Measurements from ENCODE around the gene ZBTB20. TPM values are rescaled to one million over a fixed set of nuclear protein-coding genes. Genes with fewer than 3 reads are reported as not detected.

The ZBTB20 gene
- total RNA-seq, 2 donors from 2014 or later: 5.7 to 17.7 TPM

DNA sequence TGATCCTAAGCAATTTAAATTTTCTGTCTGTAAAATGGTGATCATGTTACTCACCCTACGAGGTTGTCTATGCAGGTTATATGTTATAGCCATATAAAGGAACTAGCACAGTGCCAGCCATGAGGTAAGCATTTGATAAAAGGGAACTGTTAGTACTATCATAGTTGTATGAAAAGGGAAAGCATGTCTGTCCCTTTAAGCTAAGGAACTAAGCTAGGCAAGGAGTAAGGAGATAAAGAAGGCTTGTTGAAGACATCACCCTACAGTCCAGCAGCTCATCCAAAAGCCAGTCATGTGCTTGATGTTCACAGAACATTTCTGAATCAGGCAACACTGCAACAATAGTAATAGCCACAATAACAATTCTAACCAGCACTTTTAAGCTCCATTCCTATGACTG is 243.9 kb downstream of the ZBTB20 start:
- Mint-ChIP-seq H3K9me3 (no peaks in the 10 kb centered on the region), H3K27me3 (no peaks in the 10 kb centered on the region), H3K27ac (no peak overlapping the region), H3K36me3 (ENCODE audit: low read depth) (peaks cover 8% of the 10 kb centered on the region), H3K4me3 (no peak overlapping the region), H3K4me1 (peaks cover 5% of the 10 kb centered on the region)
- no peak for ATAC-seq (replicated peaks)

DNA sequence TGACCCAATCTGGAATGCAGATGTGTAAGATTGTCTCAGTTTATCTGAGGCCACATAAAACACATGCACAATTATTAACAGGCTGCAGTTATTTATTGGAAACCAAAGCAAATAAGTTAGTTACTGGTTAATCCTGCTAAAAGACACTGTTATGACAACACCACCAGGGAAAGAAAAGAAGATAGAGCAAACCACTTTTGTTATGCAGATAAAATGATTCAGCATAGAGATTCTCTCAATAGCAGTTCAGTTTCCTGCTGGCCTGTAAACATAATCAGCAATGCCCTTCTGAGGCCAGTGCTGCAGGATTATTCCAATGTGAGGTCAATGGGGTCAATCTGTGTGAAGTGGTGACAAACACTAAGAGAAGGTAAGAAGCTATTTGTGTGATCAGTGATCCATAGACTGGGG is 244.4 kb downstream of the ZBTB20 start:
- Mint-ChIP-seq H3K4me3 (no peak overlapping the region), H3K9me3 (no peaks in the 10 kb centered on the region), H3K27ac (no peak overlapping the region), H3K36me3 (ENCODE audit: low read depth) (peaks cover 6% of the 10 kb centered on the region), H3K27me3 (no peaks in the 10 kb centered on the region), H3K4me1 (peaks cover 5% of the 10 kb centered on the region)
- ATAC-seq (replicated peaks): no peak

GRCh38 chr3:114900908-114901307 is 246.2 kb downstream of the ZBTB20 start:
- H3K27me3 Mint-ChIP-seq: no peaks in the 10 kb centered on the region
- no peaks in the 10 kb centered on the region for H3K36me3 Mint-ChIP-seq (ENCODE audit: low read depth)
- ATAC-seq (replicated peaks): no peak
- H3K4me3 Mint-ChIP-seq: no peak overlapping the region
- peaks cover 5% of the 10 kb centered on the region for H3K4me1 Mint-ChIP-seq
- H3K27ac Mint-ChIP-seq: no peak overlapping the region
- no peaks in the 10 kb centered on the region for H3K9me3 Mint-ChIP-seq

- H3K27me3 Mint-ChIP-seq: no peaks in the 10 kb centered on the region
- peaks cover 5% of the 10 kb centered on the region for H3K4me1 Mint-ChIP-seq
- ATAC-seq (replicated peaks): no peak
- H3K4me3 Mint-ChIP-seq: no peak overlapping the region
- H3K36me3 Mint-ChIP-seq (ENCODE audit: low read depth): no peaks in the 10 kb centered on the region
- H3K27ac Mint-ChIP-seq: no peak overlapping the region
- no peaks in the 10 kb centered on the region for H3K9me3 Mint-ChIP-seq
Measured at GRCh38 chr3:114899186-114899931, 247.7 kb downstream of the ZBTB20 start.

DNA sequence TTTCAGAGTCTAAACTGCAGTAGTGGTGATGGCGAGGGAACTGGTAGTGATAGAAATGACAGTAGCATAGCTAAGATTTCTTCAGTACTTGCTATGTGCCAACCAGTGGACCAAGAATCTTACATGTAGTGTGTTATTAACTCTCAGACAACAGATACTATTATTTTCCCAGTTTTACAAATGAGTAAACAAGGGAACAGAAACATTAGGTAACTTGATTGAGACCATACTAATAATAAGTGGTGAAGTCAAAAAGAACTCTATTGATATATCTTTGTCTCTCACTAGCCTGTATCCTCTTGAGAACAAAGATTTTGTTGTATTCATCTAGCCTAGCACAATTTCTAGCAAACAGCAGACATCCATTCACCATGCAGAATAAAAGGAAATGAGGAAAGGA is 250.1 kb downstream of the ZBTB20 start:
- Mint-ChIP-seq H3K9me3 (no peaks in the 10 kb centered on the region), H3K27me3 (no peaks in the 10 kb centered on the region), H3K4me1 (no peaks in the 10 kb centered on the region), H3K4me3 (no peak overlapping the region), H3K36me3 (ENCODE audit: low read depth) (peaks cover 12% of the 10 kb centered on the region), H3K27ac (no peak overlapping the region)
- no peak for ATAC-seq (replicated peaks)

DNA sequence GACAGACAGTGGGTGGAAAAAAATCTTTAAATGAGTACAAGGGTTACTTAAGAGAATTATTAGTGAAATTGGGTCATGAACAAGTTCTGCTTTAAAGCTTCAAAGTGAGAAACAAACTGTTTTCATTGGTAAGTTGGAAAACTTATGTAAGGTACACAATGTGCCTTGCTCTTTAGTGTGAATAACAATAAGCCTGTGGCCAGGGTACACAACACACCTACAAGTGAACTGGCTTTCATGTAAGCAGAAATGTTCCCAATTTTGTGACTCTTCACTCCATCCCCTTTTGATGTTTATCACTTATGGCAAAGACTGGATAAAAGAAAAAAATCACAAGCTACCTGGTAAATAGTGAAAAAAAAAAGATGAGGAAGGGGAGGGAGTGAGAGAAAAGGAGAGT is 253.7 kb downstream of the ZBTB20 start:
- H3K4me1 Mint-ChIP-seq: no peaks in the 10 kb centered on the region
- H3K27ac Mint-ChIP-seq: no peak overlapping the region
- no peaks in the 10 kb centered on the region for H3K27me3 Mint-ChIP-seq
- no peak overlapping the region for H3K4me3 Mint-ChIP-seq
- ATAC-seq (replicated peaks): no peak
- H3K9me3 Mint-ChIP-seq: no peaks in the 10 kb centered on the region
- H3K36me3 Mint-ChIP-seq (ENCODE audit: low read depth): peaks cover 12% of the 10 kb centered on the region

DNA sequence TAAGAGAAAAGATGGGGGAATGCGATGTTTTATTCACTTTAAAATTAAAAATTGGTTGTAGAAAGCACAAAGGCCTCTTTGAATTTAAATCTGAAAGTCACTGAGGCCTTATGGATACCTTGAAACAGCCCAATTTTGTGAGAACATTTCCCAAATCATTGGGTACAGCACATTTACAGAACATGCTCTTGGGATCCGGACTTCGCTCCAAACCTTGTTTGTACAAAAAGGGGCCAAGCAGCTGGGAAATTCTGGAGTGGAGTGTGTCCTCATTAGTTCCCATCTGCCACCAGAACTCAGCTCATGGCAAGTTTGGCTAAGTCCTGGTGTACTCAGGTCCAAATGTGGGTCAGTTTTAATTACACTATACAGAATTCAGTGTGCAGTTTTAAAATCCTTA is 254.2 kb downstream of the ZBTB20 start:
- Mint-ChIP-seq H3K9me3 (no peaks in the 10 kb centered on the region), H3K27ac (no peak overlapping the region), H3K36me3 (ENCODE audit: low read depth) (peaks cover 12% of the 10 kb centered on the region), H3K4me3 (no peak overlapping the region), H3K4me1 (no peaks in the 10 kb centered on the region), H3K27me3 (no peaks in the 10 kb centered on the region)
- ATAC-seq (replicated peaks): no peak

DNA sequence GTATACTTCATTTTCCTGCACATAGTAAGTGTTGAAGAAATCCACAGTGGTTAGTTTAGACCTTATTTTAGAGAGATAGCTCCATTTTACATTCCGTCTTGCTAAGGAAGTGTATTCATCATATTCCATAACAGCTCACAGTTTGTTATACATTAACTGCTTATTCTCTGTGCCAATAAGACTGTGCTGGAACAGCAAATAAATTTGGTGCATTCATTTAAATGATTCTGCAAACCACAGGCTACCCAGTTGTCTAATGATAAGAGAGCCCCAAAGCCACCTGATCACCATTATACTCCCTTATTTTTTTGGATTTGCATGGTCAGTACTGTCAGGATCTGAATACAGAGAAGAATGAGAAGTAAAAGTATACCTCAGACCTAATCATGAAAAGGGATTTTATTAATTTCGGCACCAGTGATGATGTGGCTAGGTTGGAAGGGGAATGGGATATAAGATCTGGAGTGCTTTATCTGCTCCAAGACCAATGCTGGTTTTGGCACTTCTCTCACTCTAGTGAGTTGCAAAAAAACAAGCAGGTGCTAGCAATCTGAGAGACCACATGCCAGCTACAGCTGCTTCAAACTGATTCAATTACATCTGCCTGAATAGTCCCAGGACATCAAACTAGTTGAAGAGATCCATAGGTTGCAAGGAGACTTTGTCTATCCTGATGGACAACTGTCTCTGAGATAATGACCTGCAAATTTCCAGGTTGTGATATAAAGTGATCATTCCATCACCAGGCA is 254.8 kb downstream of the ZBTB20 start:
- Mint-ChIP-seq H3K36me3 (ENCODE audit: low read depth) (peaks cover 12% of the 10 kb centered on the region), H3K4me3 (no peak overlapping the region), H3K4me1 (no peaks in the 10 kb centered on the region), H3K27me3 (no peaks in the 10 kb centered on the region), H3K27ac (no peak overlapping the region), H3K9me3 (no peaks in the 10 kb centered on the region)
- ATAC-seq (replicated peaks): no peak

- no peaks in the 10 kb centered on the region for H3K36me3 Mint-ChIP-seq (ENCODE audit: low read depth)
- H3K4me3 Mint-ChIP-seq: no peak overlapping the region
- ATAC-seq (replicated peaks): no peak
- no peaks in the 10 kb centered on the region for H3K9me3 Mint-ChIP-seq
- no peaks in the 10 kb centered on the region for H3K4me1 Mint-ChIP-seq
- no peak overlapping the region for H3K27ac Mint-ChIP-seq
- H3K27me3 Mint-ChIP-seq: no peaks in the 10 kb centered on the region
Measured at GRCh38 chr3:114887806-114888205, 259.3 kb downstream of the ZBTB20 start.

GRCh38 chr3:114886905-114887304 is 260.2 kb downstream of the ZBTB20 start:
- Mint-ChIP-seq H3K4me1 (no peaks in the 10 kb centered on the region), H3K9me3 (no peaks in the 10 kb centered on the region), H3K4me3 (no peak overlapping the region), H3K27ac (no peak overlapping the region), H3K36me3 (ENCODE audit: low read depth) (no peaks in the 10 kb centered on the region), H3K27me3 (no peaks in the 10 kb centered on the region)
- no peak for ATAC-seq (replicated peaks)

GRCh38 chr3:114884213-114884923 is 262.7 kb downstream of the ZBTB20 start:
- Mint-ChIP-seq H3K27me3 (no peaks in the 10 kb centered on the region), H3K27ac (no peak overlapping the region), H3K4me3 (no peak overlapping the region), H3K36me3 (ENCODE audit: low read depth) (no peaks in the 10 kb centered on the region), H3K4me1 (no peaks in the 10 kb centered on the region), H3K9me3 (no peaks in the 10 kb centered on the region)
- no peak for ATAC-seq (replicated peaks)

- Mint-ChIP-seq H3K4me1 (no peaks in the 10 kb centered on the region), H3K27me3 (no peaks in the 10 kb centered on the region), H3K9me3 (no peaks in the 10 kb centered on the region), H3K4me3 (no peak overlapping the region), H3K36me3 (ENCODE audit: low read depth) (no peaks in the 10 kb centered on the region), H3K27ac (no peak overlapping the region)
- ATAC-seq (replicated peaks): peak; percentile 38
Measured at GRCh38 chr3:114880078-114880477, 267.0 kb downstream of the ZBTB20 start.

DNA sequence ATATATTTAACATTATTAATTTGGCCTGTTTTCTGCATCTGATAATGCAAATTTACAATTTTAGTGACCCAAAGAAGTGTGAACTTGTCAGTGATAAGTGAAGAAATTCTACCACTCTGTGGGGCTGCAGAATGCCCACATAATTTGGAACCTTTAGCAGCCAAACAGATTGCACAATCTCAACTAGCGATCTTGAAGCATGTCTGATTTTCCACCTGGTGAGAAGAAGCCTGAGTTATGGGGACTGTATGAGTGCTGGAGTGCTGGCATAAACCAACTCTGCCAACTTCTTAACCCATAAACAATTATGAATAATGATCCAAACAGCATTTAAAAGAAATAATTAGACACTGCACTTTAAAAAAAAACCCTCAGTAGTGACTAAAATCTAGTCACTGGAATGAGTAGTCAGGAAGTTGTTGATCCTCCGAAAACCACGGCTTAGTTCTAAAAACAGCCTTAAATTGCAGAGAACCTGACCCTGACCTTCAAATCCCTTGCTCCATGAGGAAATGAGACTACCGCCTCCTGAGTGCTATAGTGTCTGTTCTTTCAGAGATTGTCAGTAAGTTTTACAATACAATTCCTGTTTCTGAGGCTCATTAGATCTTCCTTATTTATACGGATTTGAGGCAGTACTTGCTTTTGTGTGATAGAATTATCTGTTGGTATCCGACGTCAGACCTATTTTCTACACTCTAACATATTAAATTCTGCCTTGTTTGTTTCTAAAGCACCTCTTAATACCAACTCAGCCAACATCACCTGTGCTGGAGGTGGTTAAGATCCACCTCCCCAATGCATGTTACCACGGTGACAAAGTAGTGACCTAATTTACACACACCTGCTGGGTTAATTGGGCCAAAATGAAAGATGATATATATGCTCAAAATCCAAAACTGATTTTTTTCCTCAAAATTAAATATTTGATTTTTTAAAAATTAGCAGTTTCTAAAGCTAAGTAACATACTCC is 267.7 kb downstream of the ZBTB20 start:
- Mint-ChIP-seq H3K27me3 (no peaks in the 10 kb centered on the region), H3K9me3 (no peaks in the 10 kb centered on the region), H3K27ac (no peak overlapping the region), H3K4me1 (no peaks in the 10 kb centered on the region), H3K36me3 (ENCODE audit: low read depth) (no peaks in the 10 kb centered on the region), H3K4me3 (no peak overlapping the region)
- ATAC-seq (replicated peaks): peak; percentile 79
